Testis (tissue), 2 donors: Measurements from ENCODE around the gene CDH13.

Experiments
- CTCF ChIP-seq, 3 experiments: fragments of 450-650 bp in 2 of 3; fragments of 200-600 bp in 1 of 3; sonication (generic) in 1 of 3; IDR thresholded peaks; one replicate each; pipeline ENCODE4 v1.5.1; 2016 to 2019; ENCODE audit warnings: antibody characterized with exemption in 3 of 3, mild to moderate bottlenecking in 2 of 3, moderate library complexity in 1 of 3
- POLR2A ChIP-seq: fragments of 450-650 bp; IDR thresholded peaks from one replicate; pipeline ENCODE4 v1.6.1; 2017; ENCODE audit warnings: antibody characterized with exemption, mild to moderate bottlenecking, moderate library complexity

- TF ChIP-seq CTCF (IDR thresholded peaks at IDR 0.05) (no peak), POLR2A (no peak)
Measured at GRCh38 chr16:83706394-83706793, 1079.6 kb downstream of the CDH13 start.
